Measurements from ENCODE around the gene TRIM63. TPM values are rescaled to one million over a fixed set of nuclear protein-coding genes. Genes with fewer than 3 reads are reported as not detected.

Gene TRIM63
- polyA plus RNA-seq, 1 of the 3 experiments (the other 2 are of a cell fraction), result not detected

DNA sequence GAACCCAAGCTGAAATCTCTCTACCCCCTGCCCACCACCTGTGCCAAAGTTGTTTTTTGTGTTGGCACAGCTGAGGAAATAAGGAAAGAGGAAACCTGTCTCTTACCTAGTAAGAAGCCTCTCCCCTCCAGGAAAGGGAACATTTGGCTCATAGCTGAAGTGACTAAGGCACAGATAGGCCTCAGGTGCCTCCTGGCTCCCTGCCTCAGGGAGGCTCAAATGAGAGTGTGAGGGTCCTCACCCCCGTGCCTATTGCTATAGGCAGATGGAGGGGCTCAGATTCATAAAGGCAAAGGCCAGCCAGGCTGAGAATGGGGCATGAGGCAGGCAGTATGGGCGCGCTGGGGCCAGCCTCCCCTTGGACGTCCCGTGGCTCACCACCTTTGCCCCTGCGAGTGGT lies 29.0 kb downstream of the TRIM63 start:
- Histone ChIP-seq H3K9ac (no peak overlapping the region), H4K20me1 (ENCODE audit: insufficient read depth) (no peaks in the 10 kb centered on the region), H3K27ac (ENCODE audit: low read depth in 2 of 2, low read length in 1 of 2) (no peak overlapping the region), H3K36me3 (replicated peaks in 1 of 2; ENCODE audit: control insufficient read depth in 1 of 2, insufficient read depth in 2 of 2, low read length in 1 of 2) (no peaks in the 10 kb centered on the region), H2AFZ (ENCODE audit: low read depth) (no peak overlapping the region), H3K4me1 (ENCODE audit: control insufficient read depth in 1 of 2, insufficient read depth in 2 of 2, low read depth in 1 of 2, low read length in 1 of 2) (peaks cover 0 to 12% of the 10 kb centered on the region in 2 experiments; a peak in 1 of 4 replicates), H3K9me2 (no peaks in the 10 kb centered on the region), H3K79me2 (ENCODE audit: insufficient read depth) (no peaks in the 10 kb centered on the region), H3F3A (replicated peaks; ENCODE audit: insufficient read depth) (peaks cover 4% of the 10 kb centered on the region), H3K27me3 (ENCODE audit: insufficient read depth) (peaks cover 19% of the 10 kb centered on the region; the same call in 1 of the 2 replicates), H3K4me3 (ENCODE audit: low read depth in 2 of 2, low read length in 1 of 2) (no peak overlapping the region), H3K9me3 (no peaks in the 10 kb centered on the region), H3K4me2 (no peak overlapping the region)
- TF ChIP-seq RFX5 (IDR thresholded peaks at IDR 0.05; ENCODE audit: low read length) (no peak), TAF1 (IDR thresholded peaks at IDR 0.05; ENCODE audit: borderline replicate concordance, low read depth, low read length) (no peak), JUND (IDR thresholded peaks at IDR 0.05) (no peak), GABPA (IDR thresholded peaks at IDR 0.05; ENCODE audit: low read depth) (no peak), MEF2A (IDR thresholded peaks at IDR 0.05; ENCODE audit: borderline replicate concordance, low read depth) (no peak), CHD2 (IDR thresholded peaks at IDR 0.05; ENCODE audit: low read length, partially characterized antibody) (no peak), NFIC (IDR thresholded peaks at IDR 0.05; ENCODE audit: borderline replicate concordance) (no peak)
- WGBS (ENCODE audit: low lambda C conversion rate), result 83% methylated on average over 6 of the region's 6 CpGs
- CTCF ChIA-PET, result interaction anchor here (1.2 to 1.5 kb wide), 3 partner anchors 107 to 357 kb away, joined by 3 read pairs; partner anchors contain the start of gene ZNF593
- no peak for DNase-seq
- POLR2A ChIA-PET, result no interaction called here

DNA sequence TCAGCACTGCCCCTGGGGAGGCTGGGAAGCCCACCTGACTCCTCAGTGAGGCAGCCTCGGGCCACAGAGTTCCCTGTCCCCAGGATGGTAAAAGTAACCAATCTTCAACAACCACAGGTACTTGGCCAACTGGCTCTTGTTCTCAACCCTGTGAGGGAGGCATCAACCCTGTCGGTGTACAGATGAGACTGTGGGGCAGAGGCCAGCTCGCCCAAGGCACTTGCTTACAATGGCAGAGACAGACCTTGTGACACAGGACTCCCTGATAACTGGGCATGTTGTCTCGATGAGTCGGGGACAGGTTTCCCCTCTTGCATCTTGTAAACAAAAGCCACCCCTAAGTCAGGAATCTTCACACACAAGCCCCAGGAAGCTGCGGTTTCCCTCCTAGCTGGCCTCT lies 29.5 kb downstream of the TRIM63 start:
- Histone ChIP-seq H3K4me1 (ENCODE audit: control insufficient read depth in 1 of 2, insufficient read depth in 2 of 2, low read depth in 1 of 2, low read length in 1 of 2) (peaks cover 0 to 12% of the 10 kb centered on the region in 2 experiments; a peak in 1 of 4 replicates), H3K9me3 (no peaks in the 10 kb centered on the region), H3K27me3 (ENCODE audit: insufficient read depth) (peaks cover 18% of the 10 kb centered on the region; the same call in 1 of the 2 replicates), H4K20me1 (ENCODE audit: insufficient read depth) (no peaks in the 10 kb centered on the region), H3K79me2 (ENCODE audit: insufficient read depth) (no peaks in the 10 kb centered on the region), H3K9me2 (no peaks in the 10 kb centered on the region), H3K27ac (ENCODE audit: low read depth in 2 of 2, low read length in 1 of 2) (no peak overlapping the region), H2AFZ (ENCODE audit: low read depth) (no peak overlapping the region), H3F3A (replicated peaks; ENCODE audit: insufficient read depth) (peaks cover 4% of the 10 kb centered on the region), H3K9ac (no peak overlapping the region), H3K36me3 (replicated peaks in 1 of 2; ENCODE audit: control insufficient read depth in 1 of 2, insufficient read depth in 2 of 2, low read length in 1 of 2) (no peaks in the 10 kb centered on the region), H3K4me3 (ENCODE audit: low read depth in 2 of 2, low read length in 1 of 2) (no peak overlapping the region), H3K4me2 (no peak overlapping the region)
- CTCF ChIA-PET, result interaction anchor here (1.2 to 1.5 kb wide), 3 partner anchors 107 to 357 kb away, joined by 3 read pairs; partner anchors contain the start of gene ZNF593
- TF ChIP-seq JUND (IDR thresholded peaks at IDR 0.05) (no peak), GABPA (IDR thresholded peaks at IDR 0.05; ENCODE audit: low read depth) (no peak), YY1 (IDR thresholded peaks at IDR 0.05; ENCODE audit: low read depth) (no peak), GATA2 (CRISPR knock-in tag; IDR thresholded peaks at IDR 0.05) (no peak), RCOR1 (IDR thresholded peaks at IDR 0.05; ENCODE audit: low read length) (no peak), POLR2AphosphoS5 (IDR thresholded peaks at IDR 0.05; ENCODE audit: low read depth, low read length) (no peak), MXI1 (IDR thresholded peaks at IDR 0.05; ENCODE audit: low read depth, low read length) (no peak), SMC3 (IDR thresholded peaks at IDR 0.05; ENCODE audit: low read depth, low read length) (no peak), RFX5 (IDR thresholded peaks at IDR 0.05; ENCODE audit: low read length) (no peak), TEAD4 (IDR thresholded peaks at IDR 0.05; ENCODE audit: borderline replicate concordance, insufficient read depth) (no peak), TAF1 (IDR thresholded peaks at IDR 0.05; ENCODE audit: borderline replicate concordance, low read depth, low read length) (no peak), SIN3A (IDR thresholded peaks at IDR 0.05; ENCODE audit: borderline replicate concordance, low read depth, low read length) (no peak), EP300 (IDR thresholded peaks at IDR 0.05; ENCODE audit: borderline replicate concordance in 1 of 2, low read depth in 1 of 2, low read length in 1 of 2) (no peak), CHD2 (IDR thresholded peaks at IDR 0.05; ENCODE audit: low read length, partially characterized antibody) (no peak), NFIC (IDR thresholded peaks at IDR 0.05; ENCODE audit: borderline replicate concordance) (no peak), RXRA (IDR thresholded peaks at IDR 0.05; ENCODE audit: borderline replicate concordance, low read depth) (no peak)
- TF ChIP-seq, protein P1, sequence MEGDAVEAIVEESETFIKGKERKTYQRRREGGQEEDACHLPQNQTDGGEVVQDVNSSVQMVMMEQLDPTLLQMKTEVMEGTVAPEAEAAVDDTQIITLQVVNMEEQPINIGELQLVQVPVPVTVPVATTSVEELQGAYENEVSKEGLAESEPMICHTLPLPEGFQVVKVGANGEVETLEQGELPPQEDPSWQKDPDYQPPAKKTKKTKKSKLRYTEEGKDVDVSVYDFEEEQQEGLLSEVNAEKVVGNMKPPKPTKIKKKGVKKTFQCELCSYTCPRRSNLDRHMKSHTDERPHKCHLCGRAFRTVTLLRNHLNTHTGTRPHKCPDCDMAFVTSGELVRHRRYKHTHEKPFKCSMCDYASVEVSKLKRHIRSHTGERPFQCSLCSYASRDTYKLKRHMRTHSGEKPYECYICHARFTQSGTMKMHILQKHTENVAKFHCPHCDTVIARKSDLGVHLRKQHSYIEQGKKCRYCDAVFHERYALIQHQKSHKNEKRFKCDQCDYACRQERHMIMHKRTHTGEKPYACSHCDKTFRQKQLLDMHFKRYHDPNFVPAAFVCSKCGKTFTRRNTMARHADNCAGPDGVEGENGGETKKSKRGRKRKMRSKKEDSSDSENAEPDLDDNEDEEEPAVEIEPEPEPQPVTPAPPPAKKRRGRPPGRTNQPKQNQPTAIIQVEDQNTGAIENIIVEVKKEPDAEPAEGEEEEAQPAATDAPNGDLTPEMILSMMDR (IDR thresholded peaks at IDR 0.05), result no peak
- TF ChIP-seq, protein P2, sequence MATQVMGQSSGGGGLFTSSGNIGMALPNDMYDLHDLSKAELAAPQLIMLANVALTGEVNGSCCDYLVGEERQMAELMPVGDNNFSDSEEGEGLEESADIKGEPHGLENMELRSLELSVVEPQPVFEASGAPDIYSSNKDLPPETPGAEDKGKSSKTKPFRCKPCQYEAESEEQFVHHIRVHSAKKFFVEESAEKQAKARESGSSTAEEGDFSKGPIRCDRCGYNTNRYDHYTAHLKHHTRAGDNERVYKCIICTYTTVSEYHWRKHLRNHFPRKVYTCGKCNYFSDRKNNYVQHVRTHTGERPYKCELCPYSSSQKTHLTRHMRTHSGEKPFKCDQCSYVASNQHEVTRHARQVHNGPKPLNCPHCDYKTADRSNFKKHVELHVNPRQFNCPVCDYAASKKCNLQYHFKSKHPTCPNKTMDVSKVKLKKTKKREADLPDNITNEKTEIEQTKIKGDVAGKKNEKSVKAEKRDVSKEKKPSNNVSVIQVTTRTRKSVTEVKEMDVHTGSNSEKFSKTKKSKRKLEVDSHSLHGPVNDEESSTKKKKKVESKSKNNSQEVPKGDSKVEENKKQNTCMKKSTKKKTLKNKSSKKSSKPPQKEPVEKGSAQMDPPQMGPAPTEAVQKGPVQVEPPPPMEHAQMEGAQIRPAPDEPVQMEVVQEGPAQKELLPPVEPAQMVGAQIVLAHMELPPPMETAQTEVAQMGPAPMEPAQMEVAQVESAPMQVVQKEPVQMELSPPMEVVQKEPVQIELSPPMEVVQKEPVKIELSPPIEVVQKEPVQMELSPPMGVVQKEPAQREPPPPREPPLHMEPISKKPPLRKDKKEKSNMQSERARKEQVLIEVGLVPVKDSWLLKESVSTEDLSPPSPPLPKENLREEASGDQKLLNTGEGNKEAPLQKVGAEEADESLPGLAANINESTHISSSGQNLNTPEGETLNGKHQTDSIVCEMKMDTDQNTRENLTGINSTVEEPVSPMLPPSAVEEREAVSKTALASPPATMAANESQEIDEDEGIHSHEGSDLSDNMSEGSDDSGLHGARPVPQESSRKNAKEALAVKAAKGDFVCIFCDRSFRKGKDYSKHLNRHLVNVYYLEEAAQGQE (IDR thresholded peaks at IDR 0.05; ENCODE audit: low read depth, low read length), result no peak
- DNase-seq, result no peak
- 82% methylated on average over 5 of the region's 6 CpGs for whole genome bisulfite sequencing (ENCODE audit: low lambda C conversion rate)
- POLR2A ChIA-PET, result no interaction called here

Measured in SK-N-SH (cell line).